GM12875 (cell line): ENCODE measurements around the gene SLC25A21.

Source experiments
- H3K4me3 ChIP-seq: one replicate; pipeline ENCODE4 v1.5.1; 2011; ENCODE audit warnings: low read depth, low read length, control low read depth
- TF ChIP-seq, protein P1 (sequence below): IDR thresholded peaks from 2 replicates; pipeline ENCODE4 v1.5.1; 2011; ENCODE audit warnings: low read depth, mild to moderate bottlenecking, control low read depth, inconsistent platforms, low read length, moderate library complexity, borderline replicate concordance; ENCODE audit not compliant: insufficient read depth

SLC25A21 gene

DNA sequence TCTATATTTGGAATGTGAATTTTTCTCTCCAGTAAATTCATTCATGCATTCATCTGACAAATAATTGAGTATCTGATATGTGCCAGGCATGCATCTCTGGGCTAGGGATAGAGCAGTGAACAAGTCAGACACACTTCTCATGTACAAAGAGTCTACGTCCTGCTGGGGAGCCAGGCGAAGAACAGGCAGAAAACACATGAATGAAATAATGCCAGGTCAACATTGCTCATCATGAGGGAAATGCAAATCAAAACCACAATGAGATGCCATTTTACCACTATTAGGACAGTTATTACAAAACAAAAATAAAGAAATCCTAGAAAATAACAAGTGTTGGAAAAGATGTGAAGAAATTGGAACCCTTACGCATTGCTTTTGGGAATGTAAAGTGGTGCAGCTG, 420.5 kb downstream of the SLC25A21 start:
- TF ChIP-seq, protein P1, sequence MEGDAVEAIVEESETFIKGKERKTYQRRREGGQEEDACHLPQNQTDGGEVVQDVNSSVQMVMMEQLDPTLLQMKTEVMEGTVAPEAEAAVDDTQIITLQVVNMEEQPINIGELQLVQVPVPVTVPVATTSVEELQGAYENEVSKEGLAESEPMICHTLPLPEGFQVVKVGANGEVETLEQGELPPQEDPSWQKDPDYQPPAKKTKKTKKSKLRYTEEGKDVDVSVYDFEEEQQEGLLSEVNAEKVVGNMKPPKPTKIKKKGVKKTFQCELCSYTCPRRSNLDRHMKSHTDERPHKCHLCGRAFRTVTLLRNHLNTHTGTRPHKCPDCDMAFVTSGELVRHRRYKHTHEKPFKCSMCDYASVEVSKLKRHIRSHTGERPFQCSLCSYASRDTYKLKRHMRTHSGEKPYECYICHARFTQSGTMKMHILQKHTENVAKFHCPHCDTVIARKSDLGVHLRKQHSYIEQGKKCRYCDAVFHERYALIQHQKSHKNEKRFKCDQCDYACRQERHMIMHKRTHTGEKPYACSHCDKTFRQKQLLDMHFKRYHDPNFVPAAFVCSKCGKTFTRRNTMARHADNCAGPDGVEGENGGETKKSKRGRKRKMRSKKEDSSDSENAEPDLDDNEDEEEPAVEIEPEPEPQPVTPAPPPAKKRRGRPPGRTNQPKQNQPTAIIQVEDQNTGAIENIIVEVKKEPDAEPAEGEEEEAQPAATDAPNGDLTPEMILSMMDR, result no peak
- no peak overlapping the region for H3K4me3 ChIP-seq

DNA sequence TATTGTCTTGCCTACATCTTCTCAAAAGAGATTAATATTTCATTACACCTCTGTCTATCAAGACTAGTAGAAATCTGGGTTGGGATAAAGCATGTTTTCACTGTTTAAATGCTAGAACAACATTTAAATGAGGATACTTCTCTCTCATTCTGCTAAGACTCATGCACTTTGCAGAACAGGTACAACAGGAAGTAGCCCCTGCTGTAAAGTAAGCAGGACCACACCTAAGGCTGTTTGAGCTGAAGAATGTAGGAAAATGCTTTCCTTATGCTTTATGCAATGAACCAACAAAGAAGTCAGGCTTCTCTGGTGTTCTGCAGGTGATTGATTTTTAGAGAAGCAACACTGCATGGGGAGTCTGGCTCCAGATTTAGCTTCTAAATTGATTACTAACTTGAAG, 421.3 kb downstream of the SLC25A21 start:
- TF ChIP-seq, protein P1, result no peak
- H3K4me3 ChIP-seq, result no peak overlapping the region

DNA sequence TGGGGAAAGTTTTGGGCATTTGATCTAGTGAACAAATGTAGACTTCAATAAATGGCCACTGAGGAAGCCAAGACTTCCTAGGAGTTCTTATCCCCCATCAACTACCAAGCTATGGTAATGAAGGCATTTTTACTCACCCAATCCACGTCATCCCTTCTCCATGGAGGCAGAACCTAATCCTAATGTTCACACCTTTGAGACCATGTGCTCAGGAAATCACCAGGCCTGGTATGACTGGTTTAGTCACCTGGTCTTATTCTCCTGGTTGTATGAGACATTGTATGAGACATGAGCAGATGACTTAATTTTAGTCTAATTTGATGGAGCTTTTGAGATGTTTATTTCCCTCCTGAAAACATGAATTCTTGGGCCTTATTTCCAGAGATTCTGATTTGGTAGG, 422.2 kb downstream of the SLC25A21 start:
- no peak overlapping the region for H3K4me3 ChIP-seq
- TF ChIP-seq, protein P1, result no peak

DNA sequence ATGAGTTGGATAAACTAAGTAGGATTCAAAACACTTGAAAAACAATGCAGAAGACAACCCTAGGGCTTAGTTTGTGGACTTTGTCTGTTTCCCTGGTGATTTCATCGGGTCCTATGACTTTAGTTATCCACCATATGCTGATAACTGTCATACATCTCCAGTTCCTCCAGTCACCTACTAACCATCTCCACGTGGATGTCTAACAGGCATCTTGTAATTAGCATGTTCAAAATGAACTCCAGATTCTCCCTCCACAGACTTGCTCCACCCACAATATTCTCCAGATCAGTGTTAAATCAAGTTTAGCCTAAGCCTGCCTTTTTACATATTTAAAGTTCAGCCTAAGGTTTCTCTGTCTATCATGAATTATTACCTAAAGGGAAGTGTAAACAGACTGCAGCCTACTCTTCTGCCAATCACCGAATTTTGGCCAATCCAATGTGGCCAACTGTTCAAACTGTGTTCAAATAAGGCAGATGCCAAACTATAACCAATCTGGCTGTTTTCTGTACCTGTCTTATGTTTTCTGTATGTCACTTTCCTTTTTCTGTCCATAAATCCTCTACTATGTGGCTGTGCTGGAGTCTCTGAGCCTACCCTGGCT, 423.7 kb downstream of the SLC25A21 start:
- TF ChIP-seq, protein P1, result no peak

DNA sequence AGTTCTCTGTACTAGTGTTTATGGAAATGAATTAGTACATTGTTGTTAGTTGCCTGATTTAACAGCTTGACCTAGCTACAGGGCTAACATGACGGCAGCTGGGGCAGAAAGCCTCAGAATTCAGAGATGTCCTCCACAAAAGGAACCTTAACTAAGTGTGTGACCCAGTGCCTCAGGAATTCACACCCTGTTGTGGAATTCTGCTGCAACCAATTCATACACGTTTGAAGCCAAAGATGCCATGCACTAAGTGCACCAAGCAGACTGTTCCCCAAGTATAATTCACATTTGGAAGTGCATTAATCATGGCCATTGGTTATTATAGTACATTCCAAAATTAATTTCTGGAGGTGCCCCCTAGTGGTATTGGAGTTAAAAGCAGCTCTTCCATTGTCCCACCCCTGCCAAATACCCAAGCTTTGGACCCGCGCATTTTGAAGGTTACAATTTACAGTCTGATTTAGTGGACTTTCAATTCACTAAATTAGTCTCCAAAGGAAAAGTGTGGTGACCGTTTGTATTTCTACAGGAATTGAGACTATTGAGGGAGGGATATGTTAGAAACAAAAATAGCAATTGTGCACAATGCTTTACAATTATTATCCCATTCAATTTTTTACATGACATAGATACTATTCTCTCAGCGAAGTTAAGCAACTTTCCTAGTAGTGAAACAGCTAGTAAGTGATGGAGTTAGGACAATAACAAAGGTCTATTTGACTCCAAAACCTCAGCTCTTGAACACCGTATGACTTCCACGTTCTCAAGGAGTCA, 424.8 kb downstream of the SLC25A21 start:
- no peak overlapping the region for H3K4me3 ChIP-seq
- TF ChIP-seq, protein P1, result peak; percentile 48; the same call in 1 of the 2 replicates

More for the DNA sequence above, 423.7 kb downstream of the SLC25A21 start:
- no peak overlapping the region for H3K4me3 ChIP-seq

DNA sequence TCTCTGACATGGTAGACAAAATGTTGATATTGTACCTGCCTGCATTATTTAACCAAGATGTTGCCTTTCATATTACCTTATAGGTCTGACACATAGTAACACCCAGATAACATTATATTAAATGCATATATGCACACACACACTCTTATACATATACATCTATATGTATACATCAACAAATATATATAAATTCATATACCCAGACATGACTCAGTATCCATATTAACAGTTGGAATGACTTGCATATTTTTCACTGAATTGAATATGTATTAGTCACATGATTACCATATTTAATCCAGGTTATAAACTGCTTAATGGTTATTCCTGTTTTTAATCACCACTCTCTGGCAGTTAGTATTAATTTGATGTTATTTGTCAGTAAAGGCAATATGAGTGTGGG, 425.5 kb downstream of the SLC25A21 start:
- H3K4me3 ChIP-seq, result no peak overlapping the region
- TF ChIP-seq, protein P1, result no peak

DNA sequence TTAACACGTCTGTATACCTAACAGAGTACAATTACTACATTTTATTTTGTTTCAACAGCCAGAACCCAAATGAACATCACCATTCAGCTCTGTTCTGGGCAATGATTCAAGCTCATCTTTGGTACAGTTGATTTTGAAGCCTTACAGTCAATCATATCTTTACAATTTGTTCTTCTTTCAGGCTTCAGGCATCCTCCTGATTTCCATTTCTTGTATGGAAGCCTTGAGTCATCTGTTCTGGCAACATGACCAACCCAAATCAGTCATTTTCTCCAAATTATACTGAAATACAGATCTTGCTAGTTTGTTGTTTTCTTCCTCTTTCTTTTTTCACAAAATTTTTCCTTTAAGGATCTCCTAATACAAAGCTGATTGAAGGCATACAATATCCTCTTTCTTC, 430.5 kb downstream of the SLC25A21 start:
- no peak overlapping the region for H3K4me3 ChIP-seq
- TF ChIP-seq, protein P1, result no peak
